ENCODE measurements around the gene SSTR1.

DNA sequence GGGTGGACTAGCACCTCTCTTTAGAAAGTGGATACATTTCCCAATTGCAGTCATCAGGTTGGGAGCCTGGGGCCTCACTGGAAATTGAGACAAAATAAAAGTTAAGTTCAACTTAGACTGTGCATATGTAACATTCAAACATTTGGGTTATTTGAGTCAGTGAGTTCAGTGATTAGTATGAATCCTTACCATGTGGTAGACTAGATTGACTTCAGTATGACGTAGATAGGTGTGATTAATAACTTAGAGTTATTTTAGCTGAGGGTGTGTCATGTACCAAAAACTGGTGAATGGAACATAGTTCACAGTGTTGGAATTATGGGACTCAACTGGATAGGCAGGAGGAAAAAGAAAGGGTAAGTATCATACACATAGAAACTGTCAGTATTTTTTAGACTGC is 8.0 kb upstream of the SSTR1 start:
- TF ChIP-seq POLR2A (IDR thresholded peaks at IDR 0.05) (no peak), CTCF (IDR thresholded peaks at IDR 0.05 in 4 of 5, conservative IDR thresholded peaks at IDR 0.05 in 1 of 5) (no peak)

All from gastrocnemius medialis (tissue), 4 donors.